HuH-7.5 (cell line): ENCODE results near the gene CYP39A1.
"Not testable (repeated sequence)": the region's sequence is repeated elsewhere in the genome, so short reads cannot be mapped to it uniquely, and the experiment has no call there.

Experiments
- DNase-seq: peaks from one replicate; pipeline ENCODE4 v3.0.0; 2011; ENCODE audit warnings: low spot score

Gene CYP39A1

DNA sequence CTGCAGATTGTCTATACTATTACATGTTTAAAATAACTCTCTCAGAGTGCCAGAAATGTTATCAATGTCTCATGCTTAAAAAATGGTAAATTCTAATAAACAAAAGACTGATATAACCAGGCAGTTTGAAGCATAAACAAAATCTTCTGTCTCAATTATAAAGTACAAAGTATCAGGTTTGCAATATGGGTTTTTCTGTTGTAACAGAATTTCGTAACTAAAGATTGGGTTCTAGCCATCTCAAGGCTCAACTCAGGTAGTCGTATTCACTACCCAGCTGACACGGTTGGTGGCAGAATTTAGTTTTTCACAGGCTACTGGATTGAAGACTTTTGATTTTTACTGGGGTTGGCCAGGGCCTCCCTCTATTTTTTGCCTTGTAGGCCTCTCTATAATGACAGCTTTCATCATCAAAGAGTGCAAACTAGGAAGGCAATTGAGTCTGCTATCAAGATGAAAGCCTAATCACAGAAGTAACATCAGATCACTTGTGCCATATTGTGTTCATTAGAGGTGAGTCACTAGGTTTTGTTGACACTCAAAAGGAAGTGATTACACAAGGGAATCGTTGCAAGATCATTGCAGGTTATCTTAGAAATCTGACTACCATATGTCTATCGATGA is 3.6 kb downstream of the CYP39A1 start:
- DNase-seq: no peak

GRCh38 chr6:46648108-46648507 is 4.5 kb downstream of the CYP39A1 start:
- DNase-seq: not testable (repeated sequence)

GRCh38 chr6:46645265-46645664 is 7.4 kb downstream of the CYP39A1 start:
- DNase-seq: no peak

DNA sequence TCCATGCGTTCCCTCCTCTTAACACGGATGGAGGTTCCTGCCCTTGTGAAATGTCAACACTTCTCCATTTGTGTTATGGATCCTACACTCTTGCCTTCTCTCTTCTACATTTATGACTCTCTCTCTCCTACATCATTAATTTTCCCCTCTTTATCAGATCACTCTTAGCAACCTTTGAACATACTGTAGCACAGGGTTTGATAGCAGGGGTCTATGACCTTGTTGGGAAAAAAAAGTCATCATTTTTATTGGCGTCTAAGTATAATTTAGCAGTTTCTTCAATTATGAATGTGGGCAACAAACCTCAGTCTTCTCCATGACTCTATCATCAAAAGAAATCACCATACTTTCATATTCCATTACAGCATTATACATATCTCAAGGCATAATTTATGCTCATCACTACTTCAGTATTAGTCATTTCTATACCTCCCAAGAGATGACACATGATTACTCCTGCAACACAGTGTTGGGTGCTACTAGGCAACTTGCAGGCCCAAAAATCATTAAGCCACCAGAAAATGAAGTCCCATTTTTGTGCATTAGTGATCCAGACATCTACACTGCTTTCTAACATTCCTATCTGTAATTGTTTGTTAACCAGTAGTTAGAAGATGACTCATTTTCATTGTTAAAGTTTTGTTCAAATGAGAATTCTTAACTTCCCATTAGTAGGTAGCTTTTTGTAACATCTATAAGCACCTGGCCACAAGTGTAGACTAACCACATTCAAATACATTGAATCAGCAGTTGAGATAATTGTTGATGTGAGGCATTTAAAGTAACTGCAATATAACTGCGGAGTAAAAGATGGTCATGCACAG is 9.5 kb downstream of the CYP39A1 start:
- DNase-seq: no peak

DNA sequence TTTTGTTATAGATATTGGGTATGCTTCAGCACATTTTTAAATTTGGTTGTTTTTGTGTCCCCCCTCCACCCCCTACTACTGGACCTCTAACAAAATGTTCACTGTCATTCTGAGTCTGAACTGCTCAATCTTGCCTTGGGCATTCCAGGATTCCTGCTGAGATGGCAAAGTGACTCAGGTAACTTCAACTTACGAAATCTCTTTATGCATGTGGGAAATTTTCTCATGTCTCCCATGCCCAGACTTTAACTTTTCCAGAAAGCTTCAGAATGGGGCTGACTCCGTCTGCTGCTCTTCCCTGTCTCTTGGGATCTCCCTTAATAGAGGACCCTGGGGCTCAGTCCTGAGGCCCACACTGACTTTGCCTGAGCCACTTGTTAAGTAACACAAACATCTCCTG is 14.0 kb downstream of the CYP39A1 start:
- no peak for DNase-seq

GRCh38 chr6:46637933-46638332 is 14.7 kb downstream of the CYP39A1 start:
- DNase-seq: no peak

GRCh38 chr6:46637145-46637544 is 15.5 kb downstream of the CYP39A1 start:
- DNase-seq: no peak

DNA sequence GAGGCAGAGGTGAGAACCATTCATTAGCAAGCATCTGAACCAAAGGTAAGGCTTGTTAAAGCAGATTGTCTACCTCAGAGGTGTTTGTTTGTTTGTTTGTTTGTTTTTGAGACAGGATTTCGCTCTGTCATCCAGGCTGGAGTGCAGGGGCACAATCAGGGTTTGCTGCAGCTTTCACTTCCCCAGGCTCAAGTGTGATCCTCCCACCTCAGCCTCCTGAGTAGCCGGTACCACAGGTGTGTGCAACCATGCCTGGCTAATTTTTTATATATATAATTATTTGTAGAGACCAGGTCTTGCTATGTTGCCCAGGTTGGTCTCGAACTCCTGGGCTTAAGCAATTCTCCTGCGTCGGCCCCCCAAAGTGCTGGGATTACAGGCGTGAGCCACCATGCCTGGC is 17.2 kb downstream of the CYP39A1 start:
- no peak for DNase-seq

DNA sequence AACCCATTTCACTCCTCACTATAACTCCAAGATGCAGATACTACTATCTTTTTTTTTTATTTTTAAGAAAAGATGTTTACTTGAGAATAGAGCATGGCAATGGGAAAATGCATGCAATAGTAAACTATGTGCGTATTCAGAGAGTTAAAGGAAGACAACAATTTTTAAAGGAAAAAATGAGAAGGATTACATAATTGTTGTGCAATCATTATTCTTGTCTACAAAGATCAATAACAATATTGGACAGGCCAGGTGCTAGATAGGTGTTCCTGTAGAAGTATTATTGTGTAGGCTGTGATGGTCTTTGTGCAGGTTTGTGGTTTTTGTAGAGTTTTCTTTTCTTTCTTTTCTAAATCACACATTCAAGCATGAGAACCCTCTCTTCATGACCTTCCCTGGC is 20.6 kb downstream of the CYP39A1 start:
- DNase-seq: no peak

DNA sequence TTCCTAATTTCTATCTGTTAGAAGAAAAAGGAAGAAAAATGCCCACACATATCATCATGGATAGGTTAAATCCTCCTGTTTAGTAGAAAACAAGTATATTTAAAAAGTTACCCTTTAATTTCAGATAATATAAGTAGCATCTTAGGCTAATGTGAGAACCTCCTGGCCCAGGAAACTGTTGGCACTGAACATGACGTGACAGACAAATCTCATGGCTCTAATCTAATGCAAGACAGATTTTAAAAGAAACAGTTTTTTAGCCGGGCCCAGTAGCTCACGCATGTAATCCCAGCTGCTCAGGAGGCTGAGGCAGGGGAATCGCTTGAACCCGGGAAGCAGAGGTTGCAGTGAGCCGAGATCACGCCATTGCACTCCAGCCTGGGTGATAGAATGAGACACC is 22.9 kb downstream of the CYP39A1 start:
- no peak for DNase-seq

DNA sequence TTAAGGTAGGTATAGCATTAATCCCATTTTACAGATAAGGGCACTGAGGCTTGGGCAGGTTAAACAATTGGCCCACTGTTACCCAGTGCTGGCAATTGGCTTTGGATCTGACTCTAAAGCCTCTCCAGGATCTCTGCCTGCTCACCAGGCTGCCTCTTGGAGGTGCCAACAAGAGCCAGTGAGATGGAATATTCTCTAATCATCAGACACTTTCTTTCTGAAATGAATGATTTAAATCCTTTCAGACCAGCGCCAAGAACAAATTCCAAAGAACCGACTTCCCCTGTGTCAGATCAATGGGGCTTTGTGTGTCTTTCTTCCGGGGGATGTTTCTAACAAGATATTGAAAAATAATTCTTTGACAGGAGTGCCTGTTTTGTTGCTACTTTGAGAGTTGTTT is 23.6 kb downstream of the CYP39A1 start:
- DNase-seq: no peak

DNA sequence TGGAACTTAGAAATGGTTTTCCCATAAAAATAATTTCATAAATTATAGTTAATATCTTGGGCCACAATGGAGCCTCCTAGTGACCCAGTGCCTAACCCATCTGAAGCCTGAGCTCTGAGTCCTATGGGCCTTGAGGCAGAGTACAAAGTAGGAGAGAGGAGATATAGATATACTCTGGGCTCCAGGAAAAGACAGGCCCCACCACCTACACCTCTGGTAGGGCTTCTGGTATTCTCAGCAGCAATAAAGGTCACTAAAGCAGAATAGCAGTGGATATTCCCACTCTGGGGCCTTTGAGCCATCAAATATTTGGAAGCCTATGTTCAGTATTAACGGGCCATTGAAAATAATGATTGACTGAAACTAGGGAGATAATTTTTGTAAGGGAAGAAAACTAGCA is 24.1 kb downstream of the CYP39A1 start:
- DNase-seq: no peak

- no peak for DNase-seq
These were observed 25.6 kb downstream of the CYP39A1 start for GRCh38 chr6:46626976-46627375.

GRCh38 chr6:46626228-46626909 is 26.2 kb downstream of the CYP39A1 start:
- DNase-seq: no peak

GRCh38 chr6:46618726-46619125 is 33.9 kb downstream of the CYP39A1 start:
- DNase-seq: no peak

GRCh38 chr6:46612645-46613044 is 40.0 kb downstream of the CYP39A1 start:
- no peak for DNase-seq

GRCh38 chr6:46610862-46611553 is 41.6 kb downstream of the CYP39A1 start:
- DNase-seq: no peak

GRCh38 chr6:46606338-46606737 is 46.3 kb downstream of the CYP39A1 start:
- no peak for DNase-seq

- no peak for DNase-seq
These were observed 47.4 kb downstream of the CYP39A1 start for GRCh38 chr6:46605091-46605797.

- no peak for DNase-seq
These were observed 54.4 kb downstream of the CYP39A1 start for GRCh38 chr6:46598215-46598614.

DNA sequence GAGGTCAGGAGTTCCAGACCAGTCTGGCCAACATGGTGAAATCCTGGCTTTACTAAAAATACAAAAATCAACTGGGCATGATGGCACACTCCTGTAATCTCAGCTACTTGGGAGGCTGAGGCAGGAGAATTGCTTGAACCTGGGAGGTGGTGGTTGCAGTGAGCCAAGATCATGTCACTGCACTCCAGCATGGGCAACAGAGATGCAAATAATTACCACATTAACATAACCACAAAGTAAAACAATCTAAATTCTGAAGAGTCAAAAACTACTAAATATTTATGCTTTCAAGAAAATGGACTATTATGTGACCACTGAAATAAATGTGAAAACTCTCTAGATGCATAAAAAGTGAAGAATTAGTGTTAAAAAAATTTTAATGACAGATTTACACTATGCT is 59.9 kb downstream of the CYP39A1 start:
- DNase-seq: no peak

DNA sequence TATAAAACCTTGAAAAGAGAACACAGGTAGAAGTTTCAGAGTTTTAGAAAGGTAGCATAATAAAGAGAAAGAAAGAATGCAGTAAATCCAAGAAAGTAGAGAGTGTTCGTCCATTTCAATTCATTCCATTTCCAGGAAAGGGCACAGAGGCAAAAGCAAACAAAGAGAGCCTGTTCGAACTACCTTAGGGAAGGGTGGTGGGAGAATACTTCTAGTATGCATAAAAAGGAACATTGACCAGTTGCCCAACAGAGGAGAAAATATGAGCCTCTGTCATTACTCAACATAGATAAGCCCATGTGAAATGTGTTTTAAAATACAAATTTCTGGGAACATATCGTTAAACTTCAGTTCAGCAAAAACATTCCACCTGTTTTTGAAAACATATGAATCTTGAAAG is 60.6 kb downstream of the CYP39A1 start:
- no peak for DNase-seq
